Measurements from ENCODE around the gene C22orf42.
"Not testable (repeated sequence)": the region's sequence is repeated elsewhere in the genome, so short reads cannot be mapped to it uniquely, and the experiment has no call there.

C22orf42 gene

GRCh38 chr22:32144496-32145274 is 14.4 kb downstream of the C22orf42 start:
- H3K4me3 ChIP-seq (ENCODE audit: low read depth, low read length): no peak overlapping the region
- no peak for TF ChIP-seq CTCF (IDR thresholded peaks at IDR 0.05; ENCODE audit: borderline replicate concordance, insufficient read depth, low read depth, low read length)

- no peak for TF ChIP-seq CTCF (IDR thresholded peaks at IDR 0.05; ENCODE audit: borderline replicate concordance, insufficient read depth, low read depth, low read length)
- H3K4me3 ChIP-seq (ENCODE audit: low read depth, low read length): no peak overlapping the region
These were observed 16.5 kb downstream of the C22orf42 start for GRCh38 chr22:32142600-32142999.

GRCh38 chr22:32140688-32141087 is 18.4 kb downstream of the C22orf42 start:
- TF ChIP-seq CTCF (IDR thresholded peaks at IDR 0.05; ENCODE audit: borderline replicate concordance, insufficient read depth, low read depth, low read length): peak; percentile 40; the same call in 1 of the 2 replicates

GRCh38 chr22:32138576-32138975 is 20.5 kb downstream of the C22orf42 start:
- not testable (repeated sequence) for H3K4me3 ChIP-seq (ENCODE audit: low read depth, low read length)

More at GRCh38 chr22:32140688-32141087, 18.4 kb downstream of the C22orf42 start:
- not testable (repeated sequence) for H3K4me3 ChIP-seq (ENCODE audit: low read depth, low read length)

DNA sequence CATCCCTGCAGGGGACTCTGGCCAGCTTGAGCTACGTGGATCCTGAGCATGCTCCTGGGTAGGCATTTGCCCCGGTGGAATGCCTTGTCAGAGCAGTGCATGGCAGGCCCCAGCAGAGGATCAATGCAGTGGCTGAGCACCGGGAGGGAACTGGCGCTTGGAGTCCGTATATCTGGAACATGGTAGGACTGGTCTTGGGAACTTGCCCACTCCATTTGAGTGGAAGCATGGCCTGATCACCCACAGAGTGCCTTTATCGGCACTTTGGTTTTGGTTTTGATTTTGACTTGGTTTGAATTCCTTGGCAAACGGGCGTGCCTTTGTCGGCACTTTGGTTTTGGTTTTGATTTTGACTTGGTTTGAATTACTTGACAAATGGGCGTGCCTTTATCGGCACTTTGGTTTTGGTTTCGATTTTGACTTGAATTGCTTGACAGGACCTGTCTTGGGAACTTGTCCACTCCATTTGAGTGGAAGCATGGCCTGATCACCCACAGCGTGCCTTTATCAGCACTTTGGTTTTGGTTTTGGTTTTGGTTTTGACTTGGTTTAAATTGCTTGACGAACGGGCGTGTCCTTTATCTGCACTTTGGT is 21.3 kb downstream of the C22orf42 start:
- H3K4me3 ChIP-seq (ENCODE audit: low read depth, low read length): peak overlapping the region; percentile 43

DNA sequence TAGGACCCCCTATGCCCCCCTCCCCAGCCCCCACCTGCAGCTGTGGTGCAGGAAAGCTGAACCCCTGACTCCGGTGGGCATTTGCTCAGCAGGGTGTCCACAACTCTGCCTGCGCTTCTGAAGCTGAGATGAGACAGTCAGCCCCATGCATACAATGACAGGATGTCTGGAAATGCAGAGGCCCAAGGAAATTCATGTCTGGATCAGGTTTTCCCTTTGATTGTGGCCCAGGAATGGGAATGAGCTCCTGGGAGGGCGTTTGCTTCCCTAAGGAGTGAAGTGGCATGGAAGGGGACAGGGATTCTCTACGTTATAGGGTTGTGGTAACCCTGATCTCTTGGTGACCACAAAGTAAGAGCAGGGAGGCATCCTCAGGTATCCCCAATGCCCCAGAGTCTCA is 22.2 kb downstream of the C22orf42 start:
- H3K4me3 ChIP-seq (ENCODE audit: low read depth, low read length): not testable (repeated sequence)

DNA sequence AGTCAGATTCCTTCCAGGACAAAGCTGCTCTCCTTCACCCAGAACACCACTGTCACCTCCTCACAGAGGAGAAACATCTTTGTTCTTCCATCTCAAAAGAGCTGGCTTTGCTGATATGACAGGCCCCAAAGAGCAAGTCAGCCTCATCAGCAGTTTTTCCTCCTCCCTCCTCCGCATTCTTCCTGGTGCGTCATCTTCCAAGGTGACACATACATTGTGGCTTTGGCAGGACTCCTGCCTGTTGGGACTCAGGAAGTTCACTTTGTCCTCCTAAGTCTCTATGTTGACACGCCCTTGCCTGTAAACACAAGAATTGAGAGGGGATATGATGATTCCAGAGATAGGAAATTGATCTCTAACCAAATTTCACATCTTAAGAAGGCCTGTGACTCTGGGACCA is 23.1 kb downstream of the C22orf42 start:
- H3K4me3 ChIP-seq (ENCODE audit: low read depth, low read length): not testable (repeated sequence)

DNA sequence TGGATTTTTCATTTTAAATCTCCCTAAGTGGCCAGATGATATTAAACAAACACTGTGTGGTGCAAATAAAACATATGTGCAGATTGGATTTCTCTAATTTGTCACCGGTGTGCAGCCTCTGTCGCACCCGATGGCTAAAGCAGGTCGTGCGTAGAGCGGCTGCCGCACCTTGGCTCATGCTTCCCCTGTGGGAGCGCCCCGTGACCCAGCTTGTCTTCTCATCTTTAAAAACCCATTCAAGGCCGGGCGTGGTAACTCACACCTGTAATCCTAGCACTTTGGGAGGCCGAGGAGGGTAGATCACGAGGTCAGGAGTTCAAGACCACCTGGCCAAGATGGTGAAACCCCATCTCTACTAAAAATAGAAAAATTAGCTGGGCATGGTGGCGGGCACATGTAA is 24.3 kb downstream of the C22orf42 start:
- not testable (repeated sequence) for H3K4me3 ChIP-seq (ENCODE audit: low read depth, low read length)

- no peak for TF ChIP-seq CTCF (IDR thresholded peaks at IDR 0.05; ENCODE audit: borderline replicate concordance, insufficient read depth, low read depth, low read length)
- H3K4me3 ChIP-seq (ENCODE audit: low read depth, low read length): no peak overlapping the region
These were observed 26.3 kb downstream of the C22orf42 start for GRCh38 chr22:32132783-32133182.

DNA sequence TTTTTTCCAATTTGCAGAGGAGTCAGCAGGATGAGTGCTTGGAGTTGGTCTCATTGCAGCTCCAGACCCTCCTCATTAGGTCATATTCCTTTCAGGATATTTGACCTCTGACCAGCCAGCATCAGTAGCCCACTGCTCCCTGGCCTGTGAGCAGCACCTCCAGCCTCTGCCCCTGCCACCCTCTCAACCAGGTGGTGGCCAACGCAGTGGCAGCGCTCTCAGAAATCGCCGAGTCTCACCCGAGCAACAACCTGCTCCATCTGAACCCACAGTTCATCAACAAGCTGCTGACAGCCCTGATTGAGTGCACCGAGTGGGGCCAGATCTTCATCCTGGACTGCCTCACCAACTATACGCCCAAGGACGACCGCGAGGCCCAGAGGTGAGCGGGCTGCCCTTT is 27.0 kb downstream of the C22orf42 start:
- no peak for TF ChIP-seq CTCF (IDR thresholded peaks at IDR 0.05; ENCODE audit: borderline replicate concordance, insufficient read depth, low read depth, low read length)

More for the DNA sequence above, 27.0 kb downstream of the C22orf42 start:
- no peak overlapping the region for H3K4me3 ChIP-seq (ENCODE audit: low read depth, low read length)

Data from GM12875 (cell line).